DOHH2 (cell line): ENCODE results near the gene PRMT7.

Experiments used
- H3F3A ChIP-seq: fragments of 200-600 bp; sonication (generic), shearing (Covaris generic); 2 replicates; pipeline ENCODE4 v1.6.0; 2016; ENCODE audit warnings: antibody characterized with exemption, mild to moderate bottlenecking; ENCODE audit not compliant: control insufficient read depth, insufficient read depth
- H3K27ac ChIP-seq: fragments of 200-600 bp; sonication (generic); 2 replicates; pipeline ENCODE4 v1.5.1; 2014; ENCODE audit warnings: low read depth, mild to moderate bottlenecking, low read length, moderate library complexity
- H3K27me3 ChIP-seq: fragments of 200-600 bp; sonication (generic); 2 replicates; pipeline ENCODE4 v1.6.1; 2014; ENCODE audit warnings: mild to moderate bottlenecking, low read length, mixed read lengths; ENCODE audit not compliant: control insufficient read depth
- H3K36me3 ChIP-seq: fragments of 200-600 bp; sonication (generic); 2 replicates; pipeline ENCODE4 v1.6.1; 2014; ENCODE audit warnings: mild to moderate bottlenecking, low read length, moderate library complexity, mixed read lengths; ENCODE audit not compliant: control insufficient read depth
- H3K4me1 ChIP-seq: fragments of 200-600 bp; sonication (generic); 2 replicates; pipeline ENCODE4 v1.6.1; 2014; ENCODE audit warnings: mild to moderate bottlenecking, low read length, mixed read lengths; ENCODE audit not compliant: control insufficient read depth
- H3K4me2 ChIP-seq: fragments of 200-600 bp; sonication (generic); 2 replicates; pipeline ENCODE4 v1.6.0; 2014; ENCODE audit warnings: mild to moderate bottlenecking, low read length, moderate library complexity
- H3K4me3 ChIP-seq: fragments of 200-600 bp; sonication (generic); 2 replicates; pipeline ENCODE4 v1.5.1; 2014; ENCODE audit warnings: mild to moderate bottlenecking, low read length, mixed read lengths
- H3K79me2 ChIP-seq: fragments of 200-600 bp; sonication (generic); 2 replicates; pipeline ENCODE4 v1.6.1; 2014; ENCODE audit warnings: mild to moderate bottlenecking, low read length, mixed read lengths; ENCODE audit not compliant: control insufficient read depth
- H3K9me2 ChIP-seq: fragments of 200-600 bp; sonication (generic); replicated peaks from 2 replicates; pipeline ENCODE4 v1.6.1; 2014; ENCODE audit warnings: mild to moderate bottlenecking, low read length, mixed read lengths; ENCODE audit not compliant: control insufficient read depth
- H3K9me3 ChIP-seq: fragments of 200-600 bp; sonication (generic); 2 replicates; pipeline ENCODE4 v1.6.1; 2014; ENCODE audit warnings: antibody characterized with exemption, low read length, mixed read lengths; ENCODE audit not compliant: control insufficient read depth, insufficient read depth
- H4K20me1 ChIP-seq: fragments of 200-600 bp; sonication (generic); 2 replicates; pipeline ENCODE4 v1.6.0; 2014; ENCODE audit warnings: low read depth, mild to moderate bottlenecking, antibody characterized with exemption, low read length, moderate library complexity; ENCODE audit not compliant: control insufficient read depth, insufficient read depth
- CTCF ChIP-seq: fragments of 200-600 bp; sonication (generic); IDR thresholded peaks from one replicate; pipeline ENCODE4 v1.5.1; 2014; ENCODE audit warnings: antibody characterized with exemption, mild to moderate bottlenecking, low read depth, low read length; ENCODE audit not compliant: poor library complexity, severe bottlenecking
- EZH2phosphoT487 ChIP-seq: fragments of 200-600 bp; sonication (generic); IDR thresholded peaks from 2 replicates; pipeline ENCODE4 v1.6.1; 2017; ENCODE audit warnings: borderline replicate concordance, mild to moderate bottlenecking, antibody characterized with exemption, low read length, moderate library complexity, mixed read lengths

Gene PRMT7, protein sequence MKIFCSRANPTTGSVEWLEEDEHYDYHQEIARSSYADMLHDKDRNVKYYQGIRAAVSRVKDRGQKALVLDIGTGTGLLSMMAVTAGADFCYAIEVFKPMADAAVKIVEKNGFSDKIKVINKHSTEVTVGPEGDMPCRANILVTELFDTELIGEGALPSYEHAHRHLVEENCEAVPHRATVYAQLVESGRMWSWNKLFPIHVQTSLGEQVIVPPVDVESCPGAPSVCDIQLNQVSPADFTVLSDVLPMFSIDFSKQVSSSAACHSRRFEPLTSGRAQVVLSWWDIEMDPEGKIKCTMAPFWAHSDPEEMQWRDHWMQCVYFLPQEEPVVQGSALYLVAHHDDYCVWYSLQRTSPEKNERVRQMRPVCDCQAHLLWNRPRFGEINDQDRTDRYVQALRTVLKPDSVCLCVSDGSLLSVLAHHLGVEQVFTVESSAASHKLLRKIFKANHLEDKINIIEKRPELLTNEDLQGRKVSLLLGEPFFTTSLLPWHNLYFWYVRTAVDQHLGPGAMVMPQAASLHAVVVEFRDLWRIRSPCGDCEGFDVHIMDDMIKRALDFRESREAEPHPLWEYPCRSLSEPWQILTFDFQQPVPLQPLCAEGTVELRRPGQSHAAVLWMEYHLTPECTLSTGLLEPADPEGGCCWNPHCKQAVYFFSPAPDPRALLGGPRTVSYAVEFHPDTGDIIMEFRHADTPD

DNA sequence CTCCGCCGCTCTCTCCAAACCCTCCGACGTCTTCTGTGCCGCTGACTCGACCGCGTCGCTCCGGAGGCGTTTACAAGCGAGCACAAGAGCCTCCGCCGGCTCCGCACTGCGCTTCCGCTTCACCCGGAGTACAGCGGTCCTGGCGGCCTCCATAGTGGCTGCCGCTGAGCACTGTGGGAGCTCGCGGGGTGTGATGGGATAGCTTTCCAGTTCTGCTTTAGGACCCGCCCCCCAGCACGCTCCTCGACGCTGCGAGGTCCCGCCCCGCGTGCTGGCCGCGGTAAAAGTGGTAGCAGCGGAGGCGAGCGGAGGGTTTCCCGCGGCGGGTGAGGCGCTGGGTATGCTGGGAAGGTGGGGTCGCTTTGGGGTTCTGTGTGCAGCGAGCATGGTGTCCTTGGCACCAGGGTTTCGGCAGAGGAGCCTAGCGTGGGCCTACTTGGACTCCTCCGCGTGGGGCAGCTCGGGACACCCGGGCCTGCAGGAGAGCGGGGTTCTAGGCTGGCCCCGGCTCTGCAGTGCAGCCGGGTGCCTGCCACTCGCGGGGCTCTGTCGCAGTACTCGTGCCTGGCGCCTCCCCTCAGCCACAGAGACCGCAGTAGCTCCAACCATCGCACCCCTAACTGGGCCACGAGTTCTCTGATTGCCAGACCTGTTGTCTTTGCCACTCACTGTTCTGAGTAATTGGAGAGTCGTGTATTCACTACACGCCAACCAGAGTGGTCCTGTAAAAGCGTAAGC is at the start of gene PRMT7, which contains the start of gene SLC7A6OS:
TSS of gene PRMT7 (plus strand) at position 246 of the 738 bp plus-strand sequence. CDS start 4,961 bp downstream, outside the sequence.
TSS of gene SLC7A6OS (minus strand) at position 173 of the 738 bp plus-strand sequence. CDS start at position 153, 20 bp downstream.
- no peaks in the 10 kb centered on the region for H3K9me2 ChIP-seq
- H3K4me3 ChIP-seq, result peak within 1 kb of the TSS; percentile 99
- H3K36me3 ChIP-seq, result peaks cover 72% of the 10 kb centered on the region
- peaks cover 91% of the 10 kb centered on the region for H3K79me2 ChIP-seq
- no peaks in the 10 kb centered on the region for H3K9me3 ChIP-seq
- peak within 1 kb of the TSS; percentile 66 for H3K27ac ChIP-seq
- peak; percentile 24 for TF ChIP-seq CTCF
- TF ChIP-seq EZH2phosphoT487, result no peak
- H3K4me1 ChIP-seq, result peaks cover 22% of the 10 kb centered on the region
- peak within 1 kb of the TSS; percentile 91 for H3K4me2 ChIP-seq
- H4K20me1 ChIP-seq, result no peaks in the 10 kb centered on the region
- H3F3A ChIP-seq, result peaks cover 7% of the 10 kb centered on the region; the same call in 1 of the 2 replicates
- H3K27me3 ChIP-seq, result no peaks in the 10 kb centered on the region

DNA sequence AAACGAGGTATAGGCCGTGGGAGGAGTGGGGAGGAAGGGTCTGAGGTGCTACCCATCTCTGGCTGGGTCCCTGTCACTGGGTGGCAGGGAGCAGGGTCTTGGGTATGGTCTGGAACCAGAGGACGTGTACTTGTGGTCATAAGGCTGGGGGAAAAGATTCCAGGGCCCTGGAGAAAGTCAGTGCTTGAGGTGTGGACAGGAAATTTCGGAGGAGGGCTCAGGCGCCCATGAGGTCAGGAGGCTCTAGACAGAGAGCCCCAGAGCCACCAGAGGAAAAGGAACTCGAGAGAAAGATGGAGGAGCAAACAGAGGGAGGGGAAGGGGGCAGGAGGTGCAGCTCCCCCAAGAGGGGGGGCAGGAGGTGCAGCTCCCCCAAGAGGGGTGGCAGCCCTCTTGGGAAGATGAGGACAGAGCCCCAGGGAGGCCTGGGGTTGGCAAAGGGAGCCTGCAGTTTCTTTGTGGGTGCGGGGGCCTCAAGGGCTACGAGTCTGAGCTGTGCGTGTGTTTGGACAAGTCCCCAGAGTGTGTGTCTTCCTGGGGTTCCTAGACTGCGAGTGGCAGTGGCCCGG is 47.2 kb upstream of the PRMT7 start:
- peaks cover 20% of the 10 kb centered on the region for H3K4me1 ChIP-seq
- H3K27ac ChIP-seq, result peak overlapping the region; percentile 62
- H3F3A ChIP-seq, result 0 out of 2 replicates have a peak, but pooled peaks cover 4% of the 10 kb centered on the region
- no peaks in the 10 kb centered on the region for H4K20me1 ChIP-seq
- no peak for TF ChIP-seq EZH2phosphoT487
- TF ChIP-seq CTCF, result no peak
- peak overlapping the region; percentile 86 for H3K4me2 ChIP-seq
- H3K9me3 ChIP-seq, result no peaks in the 10 kb centered on the region
- peaks cover 19% of the 10 kb centered on the region for H3K36me3 ChIP-seq
- H3K79me2 ChIP-seq, result peaks cover 52% of the 10 kb centered on the region
- H3K4me3 ChIP-seq, result peak overlapping the region; percentile 87
- no peaks in the 10 kb centered on the region for H3K9me2 ChIP-seq
- no peaks in the 10 kb centered on the region for H3K27me3 ChIP-seq

DNA sequence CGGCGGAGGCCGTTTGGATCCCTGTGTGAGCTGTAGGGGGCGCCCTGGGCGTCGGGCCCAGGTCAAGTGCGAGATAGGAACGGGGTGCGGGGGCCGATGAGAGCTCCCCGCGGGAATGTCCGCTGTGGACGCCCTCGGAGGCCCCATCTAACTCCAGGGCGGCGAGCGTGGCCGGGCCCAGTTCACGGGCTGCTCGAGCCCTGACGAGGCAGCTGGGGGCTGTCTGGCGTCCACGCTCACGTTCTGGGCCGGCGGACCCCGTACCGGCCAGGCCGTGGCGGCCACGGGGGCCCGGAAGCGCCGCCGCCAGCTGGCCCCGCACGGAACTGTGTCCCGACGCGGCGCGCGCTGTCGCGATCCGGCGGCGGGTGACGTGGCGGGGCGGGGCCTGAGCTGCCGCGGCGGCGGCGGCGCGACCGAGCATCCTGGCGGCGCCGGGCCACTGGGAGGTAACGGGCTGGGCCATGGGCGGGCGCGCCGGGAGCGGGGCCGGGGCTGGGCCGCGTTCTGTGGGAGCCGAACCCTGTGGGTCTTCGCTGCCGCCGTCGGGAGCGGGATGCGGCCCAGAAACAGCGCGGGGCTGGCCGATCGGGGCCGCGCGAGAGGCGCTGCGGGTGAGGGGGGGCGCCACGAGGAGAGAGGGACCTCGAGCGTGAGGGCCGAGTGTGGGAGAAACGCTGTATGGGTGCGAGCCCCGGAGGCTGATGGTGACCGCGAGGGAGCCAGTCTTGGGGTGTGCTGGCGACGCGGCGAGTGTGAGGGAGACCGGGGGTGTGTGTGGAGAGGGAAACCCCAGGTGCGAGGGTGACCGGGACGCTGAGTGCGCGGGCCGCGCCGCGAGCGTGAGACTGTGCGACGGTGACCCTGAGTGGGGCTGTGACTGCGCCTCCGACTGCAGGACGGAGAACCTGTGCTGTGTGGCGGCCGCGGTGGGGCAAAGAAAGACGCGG is 46.4 kb upstream of the PRMT7 start, which contains the start of gene SLC7A6:
TSS of gene SLC7A6 (plus strand) at position 399 of the 950 bp plus-strand sequence. CDS start 10,201 bp downstream, outside the sequence.
- Histone ChIP-seq H3K9me2 (no peaks in the 10 kb centered on the region), H3K4me3 (peak within 1 kb of the TSS; percentile 87), H4K20me1 (no peaks in the 10 kb centered on the region), H3K4me2 (peak within 1 kb of the TSS; percentile 86), H3K27ac (peak within 1 kb of the TSS; percentile 62), H3K4me1 (peaks cover 20% of the 10 kb centered on the region), H3F3A (0 out of 2 replicates have a peak, but pooled peaks cover 4% of the 10 kb centered on the region), H3K36me3 (peaks cover 25% of the 10 kb centered on the region), H3K27me3 (no peaks in the 10 kb centered on the region), H3K9me3 (no peaks in the 10 kb centered on the region), H3K79me2 (peaks cover 60% of the 10 kb centered on the region)
- no peak for TF ChIP-seq EZH2phosphoT487
- peak; percentile 87 for TF ChIP-seq CTCF
